Retinal pigment epithelial cell (primary cell): ENCODE results near the gene COPS2.

Experiments
- DNase-seq: peaks from one replicate; pipeline ENCODE4 v3.0.0-alpha.2; 2010; ENCODE audit warnings: low read depth
- H3K4me3 ChIP-seq: 2 replicates; pipeline ENCODE4 v1.5.1; 2011; ENCODE audit warnings: mild to moderate bottlenecking, low read length, control low read depth, moderate library complexity
- TF ChIP-seq, protein P1 (sequence below): conservative IDR thresholded peaks from 2 replicates; pipeline ENCODE4 v1.5.1; 2011; ENCODE audit warnings: low read depth, low read length, control low read depth, inconsistent platforms

COPS2 gene

DNA sequence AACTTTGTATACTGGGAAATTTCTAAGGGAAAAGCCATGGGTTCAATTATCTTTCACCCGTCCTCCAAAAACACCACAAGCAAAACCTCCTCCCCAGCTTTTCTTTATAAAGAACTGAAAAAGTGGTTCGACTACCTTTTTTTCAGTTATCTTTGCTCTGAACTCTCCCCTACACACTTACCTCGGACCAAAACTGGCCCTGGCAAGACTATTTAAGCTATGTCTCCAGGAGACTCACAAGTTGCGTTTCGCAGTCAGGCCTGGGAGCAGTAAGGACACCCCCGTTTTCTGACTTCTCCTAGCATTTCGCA, 645 bp downstream of the COPS2 start:
- TF ChIP-seq, protein P1, sequence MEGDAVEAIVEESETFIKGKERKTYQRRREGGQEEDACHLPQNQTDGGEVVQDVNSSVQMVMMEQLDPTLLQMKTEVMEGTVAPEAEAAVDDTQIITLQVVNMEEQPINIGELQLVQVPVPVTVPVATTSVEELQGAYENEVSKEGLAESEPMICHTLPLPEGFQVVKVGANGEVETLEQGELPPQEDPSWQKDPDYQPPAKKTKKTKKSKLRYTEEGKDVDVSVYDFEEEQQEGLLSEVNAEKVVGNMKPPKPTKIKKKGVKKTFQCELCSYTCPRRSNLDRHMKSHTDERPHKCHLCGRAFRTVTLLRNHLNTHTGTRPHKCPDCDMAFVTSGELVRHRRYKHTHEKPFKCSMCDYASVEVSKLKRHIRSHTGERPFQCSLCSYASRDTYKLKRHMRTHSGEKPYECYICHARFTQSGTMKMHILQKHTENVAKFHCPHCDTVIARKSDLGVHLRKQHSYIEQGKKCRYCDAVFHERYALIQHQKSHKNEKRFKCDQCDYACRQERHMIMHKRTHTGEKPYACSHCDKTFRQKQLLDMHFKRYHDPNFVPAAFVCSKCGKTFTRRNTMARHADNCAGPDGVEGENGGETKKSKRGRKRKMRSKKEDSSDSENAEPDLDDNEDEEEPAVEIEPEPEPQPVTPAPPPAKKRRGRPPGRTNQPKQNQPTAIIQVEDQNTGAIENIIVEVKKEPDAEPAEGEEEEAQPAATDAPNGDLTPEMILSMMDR = no peak
- no peak for DNase-seq
- peak overlapping the region; percentile 99 for H3K4me3 ChIP-seq

DNA sequence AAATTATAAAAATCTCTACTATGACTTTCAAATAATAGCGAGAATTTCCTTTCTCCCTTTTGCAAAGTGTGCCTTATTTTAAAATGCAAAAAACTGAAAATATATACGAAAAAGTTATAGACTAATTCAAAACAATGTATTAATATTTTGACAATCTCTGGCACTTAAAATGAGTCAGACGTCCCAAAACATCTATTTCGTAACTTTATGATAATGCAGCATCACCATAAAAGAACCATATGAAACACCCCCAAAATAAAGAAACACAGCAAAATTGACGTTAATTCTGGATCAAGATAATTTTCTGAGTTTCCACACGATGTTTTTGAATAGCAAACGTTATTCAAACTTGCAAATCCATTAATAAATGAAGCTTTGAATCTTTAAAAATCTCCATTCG, 1.0 kb downstream of the COPS2 start:
- H3K4me3 ChIP-seq = peak overlapping the region; percentile 99
- no peak for DNase-seq
- TF ChIP-seq, protein P1 = no peak

DNA sequence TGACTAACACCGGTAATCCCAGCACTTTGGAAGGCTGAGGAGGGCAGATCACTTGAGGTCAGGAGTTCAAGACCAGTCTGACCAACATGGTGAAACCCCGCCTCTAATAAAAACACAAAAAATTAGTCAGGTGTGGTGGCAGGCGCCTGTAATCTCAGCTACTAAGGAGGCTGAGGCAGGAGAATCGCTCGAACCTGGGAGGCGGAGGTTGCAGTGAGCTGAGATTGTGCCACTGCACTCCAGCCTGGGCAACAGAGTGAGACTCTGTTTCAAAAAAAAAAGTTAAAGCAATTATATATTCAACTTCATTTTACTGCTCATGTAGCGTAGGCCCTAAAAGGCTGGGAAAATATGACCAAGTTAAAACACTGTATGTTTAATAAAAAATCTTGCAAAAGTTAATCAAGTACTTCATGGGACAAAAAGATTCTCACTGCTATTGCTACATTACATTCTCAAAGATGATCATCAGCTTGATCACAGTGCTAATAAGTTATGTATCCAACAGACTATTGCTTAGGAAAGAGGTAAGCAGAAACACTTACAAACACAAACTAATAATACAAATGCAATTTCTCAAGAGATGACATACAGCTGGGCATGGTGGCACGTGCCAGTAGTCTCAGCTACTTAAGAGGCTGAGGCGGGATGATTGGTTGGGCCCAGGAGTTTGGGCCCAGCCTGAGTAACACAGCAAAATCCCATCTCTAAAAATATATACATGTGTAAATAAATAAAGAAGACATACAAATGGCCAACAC, 2.7 kb downstream of the COPS2 start:
- no peak for DNase-seq
- TF ChIP-seq, protein P1 = no peak
- no peak overlapping the region for H3K4me3 ChIP-seq

DNA sequence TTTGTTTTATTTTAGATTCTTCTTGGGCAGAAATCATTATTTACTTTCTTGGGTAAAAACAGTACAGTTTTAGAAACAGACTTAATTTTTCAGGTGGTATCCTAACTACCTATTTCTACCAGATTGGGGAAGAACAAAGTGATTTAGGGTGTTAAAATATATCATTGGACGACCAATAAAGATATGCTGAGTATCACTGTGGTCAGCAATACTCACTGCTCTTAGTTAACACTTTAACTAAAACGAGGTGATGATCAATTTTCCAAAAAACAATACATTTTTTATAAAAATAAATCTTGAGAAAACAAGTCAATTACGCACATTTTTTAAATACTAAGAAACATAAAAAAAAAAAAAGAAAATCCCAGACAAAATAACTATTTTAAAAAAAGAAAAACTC, 3.6 kb downstream of the COPS2 start:
- no peak for DNase-seq
- H3K4me3 ChIP-seq = no peak overlapping the region
- TF ChIP-seq, protein P1 = no peak

DNA sequence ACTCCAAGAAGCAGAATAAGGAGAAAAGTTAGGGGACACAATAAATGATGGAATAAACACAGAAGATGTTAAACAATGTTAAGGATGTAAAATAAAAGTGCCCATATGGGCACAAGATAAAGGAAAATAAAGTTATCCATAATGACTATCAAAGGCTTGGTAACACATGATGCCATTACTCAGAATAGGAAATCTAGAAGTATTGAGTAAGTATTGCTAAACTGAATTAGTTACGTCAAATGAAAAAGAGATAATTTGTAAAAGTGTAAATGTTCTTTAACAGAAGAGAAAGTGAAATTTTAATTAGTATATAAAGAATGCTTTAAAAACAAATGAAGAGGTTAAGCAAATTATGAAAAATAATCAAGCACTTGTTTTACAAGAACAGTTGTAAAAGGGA, 6.7 kb downstream of the COPS2 start:
- DNase-seq = no peak
- TF ChIP-seq, protein P1 = no peak
- no peak overlapping the region for H3K4me3 ChIP-seq

DNA sequence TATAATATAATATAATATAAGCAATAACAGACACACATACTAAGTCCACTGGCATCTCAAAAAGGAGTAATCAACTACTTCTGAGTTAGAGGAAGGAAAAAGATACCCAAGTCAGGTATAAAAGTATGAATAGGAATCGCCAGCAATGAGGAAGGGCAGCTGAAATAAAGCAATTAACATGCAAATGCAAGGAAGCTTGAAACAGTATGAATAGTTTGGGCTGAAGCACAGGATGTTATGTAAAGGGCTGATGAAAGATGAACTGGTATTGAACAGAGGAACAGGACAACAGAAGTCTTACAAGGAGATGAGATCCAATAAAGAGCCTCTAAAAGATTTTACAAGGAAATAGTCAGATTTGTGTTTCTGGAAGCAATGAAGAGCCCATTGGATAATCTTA, 7.1 kb downstream of the COPS2 start:
- no peak overlapping the region for H3K4me3 ChIP-seq
- TF ChIP-seq, protein P1 = no peak
- no peak for DNase-seq

DNA sequence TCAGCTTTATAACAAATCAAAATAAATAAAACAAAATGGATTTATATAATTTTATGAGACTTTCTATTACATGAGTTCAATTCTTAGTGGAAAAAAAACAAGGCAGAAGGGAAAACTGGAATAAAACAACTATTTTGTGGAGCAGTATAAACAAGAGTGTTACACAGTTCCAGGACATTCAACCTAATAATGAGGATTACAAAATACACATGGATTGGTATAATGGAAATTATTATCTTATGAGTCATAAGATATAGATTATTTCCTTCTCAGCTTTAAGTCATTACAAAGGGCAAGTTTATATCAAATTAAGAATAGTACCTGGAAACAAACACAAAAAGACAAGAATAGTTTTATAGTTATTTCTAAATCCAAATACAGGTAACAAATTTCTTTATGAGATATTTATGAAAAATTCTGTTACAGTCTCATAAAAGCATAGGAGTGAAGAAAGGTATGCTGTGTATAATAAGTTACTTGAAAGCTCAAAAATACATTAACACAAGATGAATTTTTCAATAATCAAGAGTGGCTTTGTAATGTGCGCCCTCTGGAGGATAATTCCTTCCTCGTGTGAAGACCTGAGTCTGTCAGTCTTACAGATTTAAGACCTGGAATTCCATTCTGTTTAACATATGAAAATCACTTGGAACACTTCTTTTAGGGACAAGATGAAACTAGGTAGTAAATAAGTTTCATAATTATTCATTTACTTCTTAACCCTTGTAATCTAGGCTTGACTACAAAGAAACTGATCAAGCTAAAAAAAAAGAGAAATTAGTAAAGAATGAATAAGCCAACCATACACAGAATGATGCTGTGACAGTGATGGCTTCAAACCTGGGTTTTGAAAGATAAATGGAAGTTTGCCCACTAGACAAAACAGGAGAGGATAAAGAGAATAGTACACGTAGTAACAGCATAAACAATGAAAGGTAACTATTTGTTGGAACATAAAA, 9.5 kb downstream of the COPS2 start:
- no peak overlapping the region for H3K4me3 ChIP-seq
- TF ChIP-seq, protein P1 = peak; percentile 69
- no peak for DNase-seq
